Measurements from ENCODE around the gene IQSEC3. TPM values are rescaled to one million over a fixed set of nuclear protein-coding genes. Genes with fewer than 3 reads are reported as not detected.
"Not testable (repeated sequence)": the region's sequence is repeated elsewhere in the genome, so short reads cannot be mapped to it uniquely, and the experiment has no call there.

The IQSEC3 gene
- total RNA-seq, 1 donor from 2014 or later, result 2.5 TPM

DNA sequence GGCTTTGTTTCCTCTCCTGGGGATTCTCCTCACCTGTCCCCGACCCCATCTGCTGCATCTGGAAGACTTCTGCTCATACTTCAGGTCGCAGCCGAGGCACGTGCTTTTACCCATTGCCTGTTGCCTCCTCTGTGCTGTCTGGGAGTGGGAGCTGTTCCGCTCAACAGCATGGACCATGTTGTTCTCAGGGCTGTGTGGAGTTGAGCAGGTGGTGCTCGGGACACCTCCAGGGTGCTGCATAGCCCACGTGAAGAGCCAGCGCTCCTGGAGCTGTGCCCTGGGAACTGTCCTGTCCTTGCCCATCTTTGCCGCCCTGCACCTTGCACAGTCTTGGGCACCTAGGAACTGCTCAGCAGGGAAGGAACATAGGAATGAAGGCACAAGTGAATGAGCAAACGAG is 62.4 kb downstream of the IQSEC3 start:
- Mint-ChIP-seq H3K4me3 (ENCODE audit: low read depth) (no peak overlapping the region), H3K27me3 (peaks cover 51% of the 10 kb centered on the region), H3K9me3 (ENCODE audit: low read depth) (no peaks in the 10 kb centered on the region), H3K4me1 (ENCODE audit: low read depth) (no peaks in the 10 kb centered on the region), H3K36me3 (ENCODE audit: insufficient read depth) (no peaks in the 10 kb centered on the region), H3K27ac (no peak overlapping the region)
- no peak for DNase-seq (ENCODE audit: low spot score, unreplicated experiment)
- TF ChIP-seq, protein P1, sequence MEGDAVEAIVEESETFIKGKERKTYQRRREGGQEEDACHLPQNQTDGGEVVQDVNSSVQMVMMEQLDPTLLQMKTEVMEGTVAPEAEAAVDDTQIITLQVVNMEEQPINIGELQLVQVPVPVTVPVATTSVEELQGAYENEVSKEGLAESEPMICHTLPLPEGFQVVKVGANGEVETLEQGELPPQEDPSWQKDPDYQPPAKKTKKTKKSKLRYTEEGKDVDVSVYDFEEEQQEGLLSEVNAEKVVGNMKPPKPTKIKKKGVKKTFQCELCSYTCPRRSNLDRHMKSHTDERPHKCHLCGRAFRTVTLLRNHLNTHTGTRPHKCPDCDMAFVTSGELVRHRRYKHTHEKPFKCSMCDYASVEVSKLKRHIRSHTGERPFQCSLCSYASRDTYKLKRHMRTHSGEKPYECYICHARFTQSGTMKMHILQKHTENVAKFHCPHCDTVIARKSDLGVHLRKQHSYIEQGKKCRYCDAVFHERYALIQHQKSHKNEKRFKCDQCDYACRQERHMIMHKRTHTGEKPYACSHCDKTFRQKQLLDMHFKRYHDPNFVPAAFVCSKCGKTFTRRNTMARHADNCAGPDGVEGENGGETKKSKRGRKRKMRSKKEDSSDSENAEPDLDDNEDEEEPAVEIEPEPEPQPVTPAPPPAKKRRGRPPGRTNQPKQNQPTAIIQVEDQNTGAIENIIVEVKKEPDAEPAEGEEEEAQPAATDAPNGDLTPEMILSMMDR (IDR thresholded peaks at IDR 0.05; ENCODE audit: unreplicated experiment), result no peak

DNA sequence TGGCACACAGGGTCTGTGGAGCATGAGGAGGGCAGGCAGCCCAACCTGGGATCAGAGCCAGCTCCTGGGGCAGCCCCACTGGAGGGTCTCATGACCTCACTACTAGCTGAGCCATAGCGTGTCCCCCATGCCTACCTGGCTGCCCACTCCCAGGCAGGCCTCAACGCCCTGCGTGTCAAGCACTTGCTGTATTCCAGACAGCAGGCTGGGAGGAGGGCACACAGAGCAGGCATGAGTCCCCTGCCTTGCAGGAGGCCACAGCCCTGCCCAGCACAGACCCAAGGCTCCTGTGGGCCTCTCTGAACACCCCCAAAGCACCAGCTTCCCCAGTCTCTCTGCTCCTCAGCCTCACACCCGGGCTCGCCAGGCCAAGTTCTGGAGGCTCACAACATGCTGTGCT is 64.0 kb downstream of the IQSEC3 start:
- Mint-ChIP-seq H3K36me3 (ENCODE audit: insufficient read depth) (no peaks in the 10 kb centered on the region), H3K4me3 (ENCODE audit: low read depth) (no peak overlapping the region), H3K4me1 (ENCODE audit: low read depth) (no peaks in the 10 kb centered on the region), H3K9me3 (ENCODE audit: low read depth) (no peaks in the 10 kb centered on the region), H3K27me3 (peaks cover 53% of the 10 kb centered on the region), H3K27ac (no peak overlapping the region)
- TF ChIP-seq, protein P1 (IDR thresholded peaks at IDR 0.05; ENCODE audit: unreplicated experiment), result no peak
- no peak for DNase-seq (ENCODE audit: low spot score, unreplicated experiment)

DNA sequence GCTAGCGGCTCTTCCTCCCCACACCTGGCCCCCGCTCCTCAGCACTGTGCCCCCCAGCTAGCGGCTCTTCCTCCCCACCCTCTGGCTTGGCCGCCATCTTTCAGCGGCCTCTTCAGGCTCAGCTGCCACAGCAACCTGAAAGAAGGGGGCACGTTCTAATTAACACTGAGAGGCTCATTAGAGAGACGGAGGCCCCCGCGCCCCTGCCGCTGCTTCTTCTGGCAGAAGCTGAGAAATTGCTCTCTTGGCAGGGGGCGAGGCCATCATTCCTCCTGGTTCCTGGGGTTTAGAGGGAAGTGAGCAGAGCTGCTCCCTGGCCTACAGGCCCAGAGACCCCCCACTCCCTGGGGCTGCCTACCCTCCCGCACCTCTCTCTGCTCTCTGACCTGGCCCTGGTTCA is 64.4 kb downstream of the IQSEC3 start:
- DNase-seq (ENCODE audit: low spot score, unreplicated experiment), result no peak
- no peak overlapping the region for H3K27ac Mint-ChIP-seq
- H3K4me1 Mint-ChIP-seq (ENCODE audit: low read depth), result no peaks in the 10 kb centered on the region
- no peaks in the 10 kb centered on the region for H3K36me3 Mint-ChIP-seq (ENCODE audit: insufficient read depth)
- H3K27me3 Mint-ChIP-seq, result peaks cover 58% of the 10 kb centered on the region
- H3K9me3 Mint-ChIP-seq (ENCODE audit: low read depth), result no peaks in the 10 kb centered on the region
- no peak overlapping the region for H3K4me3 Mint-ChIP-seq (ENCODE audit: low read depth)
- TF ChIP-seq, protein P1 (IDR thresholded peaks at IDR 0.05; ENCODE audit: unreplicated experiment), result no peak

DNA sequence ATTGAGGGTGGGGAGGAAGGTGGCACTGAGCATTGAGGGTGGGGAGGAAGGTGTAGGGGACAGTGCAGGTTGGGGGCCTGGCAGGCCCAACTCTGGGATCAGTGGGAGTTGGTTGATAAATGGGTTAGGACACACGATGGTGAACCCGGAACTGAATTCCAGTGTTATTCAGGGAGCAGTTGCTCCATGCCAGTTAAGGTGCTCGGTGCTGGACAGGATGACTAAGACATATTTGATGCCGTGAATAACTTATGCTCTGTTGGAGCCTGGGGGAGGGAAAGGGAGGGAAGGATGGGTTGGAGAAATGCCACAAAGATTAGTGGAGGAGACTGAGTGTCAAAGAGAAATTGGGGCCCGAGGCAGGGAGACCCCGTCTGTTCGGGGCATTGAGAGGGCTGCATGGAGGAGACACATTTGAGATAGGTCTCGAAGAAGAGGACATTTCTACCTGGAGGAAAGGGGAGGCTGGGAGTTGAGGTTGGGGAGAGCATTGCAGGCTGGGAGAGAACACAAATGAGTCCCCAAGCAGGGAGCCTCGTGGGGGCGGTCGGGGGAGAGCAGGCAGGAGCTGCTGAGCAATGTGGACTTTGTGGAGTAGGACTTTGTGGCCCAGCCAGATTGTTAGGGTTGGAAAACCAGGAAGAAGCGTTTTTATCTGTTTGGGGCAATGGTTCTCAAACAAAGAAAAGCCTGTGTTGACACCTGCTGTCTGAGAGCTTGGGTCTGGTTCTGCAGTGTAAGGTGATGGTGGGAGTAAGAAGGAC is 65.3 kb downstream of the IQSEC3 start:
- H3K4me1 Mint-ChIP-seq (ENCODE audit: low read depth), result no peaks in the 10 kb centered on the region
- H3K4me3 Mint-ChIP-seq (ENCODE audit: low read depth), result no peak overlapping the region
- no peak overlapping the region for H3K27ac Mint-ChIP-seq
- TF ChIP-seq, protein P1 (IDR thresholded peaks at IDR 0.05; ENCODE audit: unreplicated experiment), result no peak
- H3K36me3 Mint-ChIP-seq (ENCODE audit: insufficient read depth), result no peaks in the 10 kb centered on the region
- H3K9me3 Mint-ChIP-seq (ENCODE audit: low read depth), result no peaks in the 10 kb centered on the region
- DNase-seq (ENCODE audit: low spot score, unreplicated experiment), result no peak
- H3K27me3 Mint-ChIP-seq, result peaks cover 58% of the 10 kb centered on the region

DNA sequence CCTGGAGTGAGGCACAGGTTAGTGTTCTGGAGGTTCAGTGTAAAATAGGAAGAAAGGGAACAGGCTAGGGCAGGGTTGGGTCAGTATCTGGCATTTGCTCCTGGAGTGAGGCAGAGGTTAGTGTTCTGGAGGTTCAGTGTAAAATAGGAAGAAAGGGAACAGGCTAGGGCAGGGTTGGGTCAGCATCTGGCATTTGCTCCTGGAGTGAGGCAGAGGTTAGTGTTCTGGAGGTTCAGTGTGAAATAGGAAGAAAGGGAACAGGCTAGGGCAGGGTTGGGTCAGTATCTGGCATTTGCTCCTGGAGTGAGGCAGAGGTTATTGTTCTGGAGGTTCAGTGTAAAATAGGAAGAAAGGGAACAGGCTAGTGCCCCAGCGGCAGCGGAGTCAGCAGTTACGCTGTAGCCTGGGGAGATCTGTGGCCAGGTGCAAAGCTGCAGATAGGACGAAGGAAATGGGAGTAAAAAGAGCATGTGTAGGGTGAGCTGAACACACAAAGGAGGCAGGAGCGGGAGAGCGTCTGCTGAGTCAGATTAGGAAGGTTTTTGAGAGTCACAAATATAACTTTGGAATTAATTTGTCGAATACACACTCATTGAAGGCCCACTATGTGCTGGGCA is 67.2 kb downstream of the IQSEC3 start:
- not testable (repeated sequence) for H3K36me3 Mint-ChIP-seq (ENCODE audit: insufficient read depth); H3K9me3 Mint-ChIP-seq (ENCODE audit: low read depth); H3K27ac Mint-ChIP-seq; H3K4me3 Mint-ChIP-seq (ENCODE audit: low read depth); DNase-seq (ENCODE audit: low spot score, unreplicated experiment); H3K4me1 Mint-ChIP-seq (ENCODE audit: low read depth)
- peaks cover 45% of the 10 kb centered on the region for H3K27me3 Mint-ChIP-seq

DNA sequence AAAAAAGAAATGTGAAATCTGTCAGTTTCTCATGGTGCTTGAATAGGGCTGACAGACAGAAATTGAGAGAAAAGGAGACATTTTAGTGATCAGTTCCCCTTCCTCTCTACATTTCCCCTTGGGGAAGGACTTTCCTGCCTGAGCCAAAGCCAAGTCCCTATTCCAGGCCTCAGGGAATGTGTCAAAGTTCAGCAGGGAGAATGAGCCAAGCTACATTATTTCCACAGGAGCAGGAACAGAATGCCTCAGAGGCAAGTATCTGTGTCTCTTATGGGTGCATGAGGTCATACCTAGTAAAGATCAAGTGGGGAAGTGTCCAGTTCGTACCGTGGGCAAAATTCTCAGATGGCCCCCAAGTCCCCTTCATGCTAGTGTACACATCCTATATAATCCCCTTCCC is 68.6 kb downstream of the IQSEC3 start:
- H3K36me3 Mint-ChIP-seq (ENCODE audit: insufficient read depth), result no peaks in the 10 kb centered on the region
- no peak for DNase-seq (ENCODE audit: low spot score, unreplicated experiment)
- H3K4me1 Mint-ChIP-seq (ENCODE audit: low read depth), result peaks cover 7% of the 10 kb centered on the region
- H3K9me3 Mint-ChIP-seq (ENCODE audit: low read depth), result no peaks in the 10 kb centered on the region
- no peak overlapping the region for H3K4me3 Mint-ChIP-seq (ENCODE audit: low read depth)
- no peak overlapping the region for H3K27ac Mint-ChIP-seq
- TF ChIP-seq, protein P1 (IDR thresholded peaks at IDR 0.05; ENCODE audit: unreplicated experiment), result no peak
- peaks cover 53% of the 10 kb centered on the region for H3K27me3 Mint-ChIP-seq
